ENCODE measurements around the gene GRK6.

DNA sequence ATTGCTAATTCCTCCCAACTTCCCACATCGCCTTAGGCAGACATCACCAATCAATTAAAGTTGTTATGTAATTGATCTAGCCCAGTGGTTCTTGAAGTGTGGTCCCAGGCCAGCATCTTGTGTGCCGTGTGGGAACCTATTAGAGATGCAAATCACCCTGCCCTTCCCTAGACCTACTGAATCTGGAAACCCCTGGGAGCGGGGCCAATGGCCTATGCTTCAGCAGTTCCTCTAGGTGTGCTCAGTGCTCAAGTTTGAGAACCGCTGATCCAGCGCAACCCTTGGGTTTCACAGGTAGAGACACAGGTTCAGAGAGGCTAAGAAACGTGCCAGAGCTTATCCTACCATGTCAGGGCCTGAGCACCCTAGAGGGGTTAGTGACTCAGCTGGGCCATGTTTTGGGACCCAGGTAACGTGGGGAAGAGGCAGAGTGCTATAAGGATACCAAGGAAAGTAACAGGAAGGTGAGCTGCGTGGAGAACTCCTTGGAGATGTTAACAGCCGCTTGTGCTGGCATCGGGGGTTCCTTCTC is 37.9 kb upstream of the GRK6 start:
- TF ChIP-seq, protein P1, sequence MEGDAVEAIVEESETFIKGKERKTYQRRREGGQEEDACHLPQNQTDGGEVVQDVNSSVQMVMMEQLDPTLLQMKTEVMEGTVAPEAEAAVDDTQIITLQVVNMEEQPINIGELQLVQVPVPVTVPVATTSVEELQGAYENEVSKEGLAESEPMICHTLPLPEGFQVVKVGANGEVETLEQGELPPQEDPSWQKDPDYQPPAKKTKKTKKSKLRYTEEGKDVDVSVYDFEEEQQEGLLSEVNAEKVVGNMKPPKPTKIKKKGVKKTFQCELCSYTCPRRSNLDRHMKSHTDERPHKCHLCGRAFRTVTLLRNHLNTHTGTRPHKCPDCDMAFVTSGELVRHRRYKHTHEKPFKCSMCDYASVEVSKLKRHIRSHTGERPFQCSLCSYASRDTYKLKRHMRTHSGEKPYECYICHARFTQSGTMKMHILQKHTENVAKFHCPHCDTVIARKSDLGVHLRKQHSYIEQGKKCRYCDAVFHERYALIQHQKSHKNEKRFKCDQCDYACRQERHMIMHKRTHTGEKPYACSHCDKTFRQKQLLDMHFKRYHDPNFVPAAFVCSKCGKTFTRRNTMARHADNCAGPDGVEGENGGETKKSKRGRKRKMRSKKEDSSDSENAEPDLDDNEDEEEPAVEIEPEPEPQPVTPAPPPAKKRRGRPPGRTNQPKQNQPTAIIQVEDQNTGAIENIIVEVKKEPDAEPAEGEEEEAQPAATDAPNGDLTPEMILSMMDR (IDR thresholded peaks at IDR 0.05), result no peak
- TF ChIP-seq POLR2A (IDR thresholded peaks at IDR 0.05; ENCODE audit: low read depth), result no peak
